Measurements from ENCODE around the gene KRTAP4-8.
A peak's percentile ranks its signal among the peaks of the same experiment; 100 is the strongest.
"Not testable (repeated sequence)": the region's sequence is repeated elsewhere in the genome, so short reads cannot be mapped to it uniquely, and the experiment has no call there.

Gene KRTAP4-8

DNA sequence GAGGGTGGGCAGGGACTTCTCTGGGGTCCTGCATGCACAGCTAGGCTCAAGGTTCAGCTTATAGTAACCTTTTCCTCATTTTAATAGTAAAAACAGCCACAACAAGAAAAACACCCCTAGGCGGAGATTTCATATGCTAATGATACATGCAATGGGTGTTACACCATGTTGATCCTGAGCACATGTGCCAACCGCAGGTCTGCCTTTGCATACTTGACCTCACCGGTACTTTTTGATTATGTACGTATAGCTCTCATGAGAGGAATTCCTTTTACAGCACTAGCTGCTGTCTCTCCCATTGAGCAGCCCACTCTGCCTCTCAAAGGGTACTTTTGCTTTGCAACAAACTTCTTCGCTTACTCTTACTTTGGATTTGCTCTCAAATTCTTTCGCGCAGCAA, 1.9 kb downstream of the KRTAP4-8 start:
- H3K9me3 Mint-ChIP-seq = no peaks in the 10 kb centered on the region
- DNase-seq = no peak
- peaks cover 11% of the 10 kb centered on the region for H3K27me3 Mint-ChIP-seq
- H3K27ac Mint-ChIP-seq = no peak overlapping the region
- H3K4me1 Mint-ChIP-seq = peaks cover 12% of the 10 kb centered on the region
- H3K4me3 Mint-ChIP-seq = no peak overlapping the region
- no peak for ATAC-seq

DNA sequence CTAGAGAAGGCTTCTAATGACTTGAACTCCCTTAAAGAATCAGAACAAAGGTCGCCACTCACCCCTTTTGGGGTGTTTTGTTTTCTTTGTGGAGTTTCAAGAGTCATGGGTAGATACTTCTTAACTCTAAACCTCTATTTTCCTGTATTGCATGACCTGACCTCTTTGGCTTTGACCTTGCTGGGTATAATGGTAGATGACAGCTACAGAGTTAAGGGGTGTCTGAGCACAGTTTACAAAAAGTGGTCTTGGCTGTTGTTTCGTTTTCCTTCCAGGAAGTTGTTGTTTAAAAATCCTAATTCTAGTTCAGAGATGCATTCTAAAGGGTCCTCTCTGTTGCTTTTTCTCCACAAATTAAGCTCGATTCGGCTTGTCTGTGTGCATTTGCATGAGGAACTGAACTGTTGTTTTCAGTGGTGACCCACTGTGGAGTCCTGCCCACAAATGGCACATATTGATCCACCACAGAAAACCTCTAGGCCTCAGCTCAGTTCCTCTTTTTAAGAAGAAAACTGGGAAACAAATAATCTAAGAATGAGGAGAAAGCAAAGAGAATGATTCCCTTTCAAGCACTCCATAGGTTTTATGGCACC, 9.1 kb downstream of the KRTAP4-8 start:
- not testable (repeated sequence) for H3K27ac Mint-ChIP-seq, H3K4me1 Mint-ChIP-seq, H3K27me3 Mint-ChIP-seq, DNase-seq, ATAC-seq, H3K9me3 Mint-ChIP-seq, H3K4me3 Mint-ChIP-seq

DNA sequence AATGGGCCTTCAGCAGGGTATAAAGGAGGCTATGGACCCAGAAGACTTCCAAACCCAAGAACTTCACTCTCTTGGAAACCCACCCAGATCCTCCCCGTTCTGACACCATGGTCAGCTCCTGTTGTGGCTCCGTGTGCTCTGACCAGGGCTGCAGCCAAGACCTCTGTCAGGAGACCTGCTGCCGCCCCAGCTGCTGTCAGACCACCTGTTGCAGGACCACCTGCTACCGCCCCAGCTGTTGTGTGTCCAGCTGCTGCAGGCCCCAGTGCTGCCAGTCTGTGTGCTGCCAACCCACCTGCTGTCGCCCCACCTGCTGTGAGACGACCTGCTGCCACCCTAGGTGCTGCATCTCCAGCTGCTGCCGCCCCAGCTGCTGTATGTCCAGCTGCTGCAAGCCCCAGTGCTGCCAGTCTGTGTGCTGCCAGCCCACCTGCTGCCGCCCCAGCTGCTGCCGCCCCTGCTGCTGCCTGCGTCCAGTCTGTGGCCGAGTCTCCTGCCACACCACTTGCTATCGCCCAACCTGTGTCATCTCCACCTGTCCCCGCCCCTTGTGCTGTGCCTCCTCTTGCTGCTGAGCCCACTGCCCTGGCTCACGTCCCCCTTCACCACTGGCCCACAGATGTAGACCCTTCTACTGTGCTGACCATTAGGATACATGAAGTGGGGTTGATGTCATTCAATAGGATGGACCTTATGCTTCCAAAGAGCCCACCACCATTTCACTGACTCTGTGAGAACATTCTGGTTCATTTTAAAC, 13.7 kb downstream of the KRTAP4-8 start, which contains the start of gene KRTAP4-7:
Gene KRTAP4-7, plus strand, starts transcription at position 51 of the 757 bp plus-strand sequence. Its CDS starts 57 bp downstream, at position 108.
- H3K4me3 Mint-ChIP-seq, H3K27me3 Mint-ChIP-seq, H3K4me1 Mint-ChIP-seq, ATAC-seq, DNase-seq, H3K9me3 Mint-ChIP-seq, H3K27ac Mint-ChIP-seq: not testable (repeated sequence)

DNA sequence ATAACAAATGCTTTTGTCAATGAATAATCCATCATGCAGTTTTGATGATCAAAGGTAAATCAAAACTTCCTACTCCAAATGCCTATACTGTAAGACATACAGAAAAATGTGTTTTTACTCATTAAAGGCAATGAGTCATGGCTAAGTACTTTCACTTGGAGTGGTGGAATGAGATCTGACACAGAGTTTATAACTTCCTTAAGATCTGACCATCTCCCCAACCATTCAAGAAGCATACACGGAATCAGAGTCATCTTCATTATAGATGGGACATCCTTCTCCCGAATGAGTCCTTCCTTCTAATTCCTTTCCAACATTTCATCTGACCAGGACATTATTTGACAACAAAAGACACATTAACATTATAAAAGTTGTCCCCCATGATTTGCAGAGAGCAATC, 14.5 kb downstream of the KRTAP4-8 start:
- not testable (repeated sequence) for H3K4me3 Mint-ChIP-seq, DNase-seq, H3K9me3 Mint-ChIP-seq, H3K4me1 Mint-ChIP-seq, H3K27ac Mint-ChIP-seq, ATAC-seq, H3K27me3 Mint-ChIP-seq

DNA sequence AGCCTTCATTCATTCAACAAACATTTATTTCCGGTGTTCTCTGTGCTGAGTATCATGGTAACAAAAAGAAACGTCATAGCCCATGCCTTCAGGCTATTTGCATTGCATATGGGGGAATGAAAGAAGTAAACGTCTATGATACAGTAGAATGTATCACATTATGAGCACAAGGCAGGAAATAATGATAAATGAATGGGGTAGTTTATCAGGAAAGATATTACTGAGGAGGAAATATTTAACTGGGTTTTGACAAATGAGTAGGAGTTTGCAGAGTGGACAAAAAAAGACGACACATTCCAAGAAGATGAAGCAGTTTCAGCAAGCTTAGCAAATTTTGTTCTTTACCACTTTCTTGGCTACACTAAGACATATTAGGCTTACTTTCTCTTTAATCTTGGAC, 15.3 kb downstream of the KRTAP4-8 start:
- DNase-seq (no peak), ATAC-seq (no peak)
- no peak overlapping the region for H3K4me3 Mint-ChIP-seq
- H3K27ac Mint-ChIP-seq = no peak overlapping the region
- H3K4me1 Mint-ChIP-seq = no peaks in the 10 kb centered on the region
- no peaks in the 10 kb centered on the region for H3K27me3 Mint-ChIP-seq
- no peaks in the 10 kb centered on the region for H3K9me3 Mint-ChIP-seq

DNA sequence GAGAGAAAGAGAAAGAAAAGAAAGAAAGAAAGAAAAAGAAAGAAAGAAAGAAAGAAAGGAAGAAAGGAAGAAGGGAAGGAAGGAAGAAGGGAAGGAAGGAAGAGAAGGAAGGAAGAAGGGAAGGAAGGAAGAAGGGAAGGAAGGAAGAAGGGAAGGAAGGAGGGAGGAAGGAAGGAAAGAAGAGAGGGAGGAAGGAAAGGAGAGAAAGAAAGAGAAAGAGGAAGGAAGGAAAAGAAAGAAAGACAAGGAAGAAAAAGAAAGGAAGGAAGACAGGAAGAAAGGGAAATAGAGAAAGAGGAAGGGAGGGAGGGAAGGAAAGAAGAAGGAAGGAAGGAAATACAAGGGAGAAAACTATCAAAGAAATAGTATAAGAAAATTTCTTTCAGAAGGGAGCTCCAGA, 21.2 kb downstream of the KRTAP4-8 start:
- Mint-ChIP-seq H3K27me3 (peaks cover 10% of the 10 kb centered on the region), H3K4me1 (no peaks in the 10 kb centered on the region), H3K27ac (no peak overlapping the region), H3K4me3 (no peak overlapping the region), H3K9me3 (peaks cover 0 to 6% of the 10 kb centered on the region in 2 donors)
- ATAC-seq (no peak), DNase-seq (no peak)

DNA sequence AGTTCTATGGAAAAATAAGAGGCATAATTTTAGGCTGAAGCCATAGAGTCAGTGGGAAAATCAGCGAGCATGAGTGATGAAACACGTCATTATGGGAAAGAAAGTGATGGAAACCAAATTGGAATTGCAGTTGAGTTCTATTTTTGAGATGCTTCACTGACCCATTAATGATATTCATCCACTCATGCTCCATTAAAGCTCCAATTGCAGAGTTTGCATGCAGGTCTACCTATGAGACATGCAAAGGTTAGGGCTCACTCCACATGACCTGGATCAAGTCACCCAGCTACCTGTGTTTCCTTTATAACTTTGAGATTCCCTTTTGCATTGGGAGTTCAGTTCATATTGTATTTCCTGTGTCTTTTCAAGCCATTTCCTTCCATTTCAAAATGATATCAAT, 24.3 kb downstream of the KRTAP4-8 start:
- Mint-ChIP-seq H3K27ac (no peak overlapping the region), H3K9me3 (peaks cover 0 to 6% of the 10 kb centered on the region in 2 donors), H3K27me3 (peaks cover 10% of the 10 kb centered on the region), H3K4me1 (no peaks in the 10 kb centered on the region), H3K4me3 (no peak overlapping the region)
- DNase-seq (no peak), ATAC-seq (no peak)

DNA sequence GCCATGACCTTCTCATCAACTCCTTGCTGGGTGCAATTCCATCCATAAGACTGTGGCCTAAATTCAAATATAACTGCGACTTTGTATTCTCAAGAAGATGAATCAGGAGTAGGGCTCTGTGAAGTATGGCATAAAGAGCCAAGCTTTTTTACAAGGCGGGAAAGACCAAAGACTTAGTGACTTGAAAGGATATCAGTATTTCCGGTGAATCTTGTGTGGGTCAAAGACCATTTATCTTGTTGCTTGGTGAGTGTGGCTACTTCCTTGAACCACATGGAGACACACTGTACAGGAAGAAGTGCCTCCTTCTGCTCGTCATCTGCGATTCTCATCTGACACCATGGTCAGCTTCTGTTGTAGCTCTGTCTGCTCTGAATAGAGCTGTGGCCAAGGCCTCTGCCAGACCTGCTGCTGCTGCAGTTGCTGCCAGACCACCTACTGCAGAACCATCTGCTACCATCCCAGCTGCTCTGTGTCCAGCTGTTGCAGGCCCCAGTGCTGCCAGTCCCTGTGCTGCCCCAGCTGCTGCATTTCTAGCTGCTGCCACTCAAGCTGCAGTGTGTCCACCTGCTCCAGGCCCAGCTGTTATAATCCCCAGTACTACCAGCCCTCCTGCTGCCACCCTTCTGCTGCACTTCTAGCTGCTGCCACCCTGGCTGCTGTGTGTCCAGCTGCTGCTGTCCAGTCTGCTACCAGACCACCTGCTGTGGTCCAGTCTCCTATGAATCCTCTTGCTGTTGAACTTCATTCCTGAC, 26.2 kb downstream of the KRTAP4-8 start:
- peak overlapping the region in 1 of 2 donors; percentile 55 for H3K27ac Mint-ChIP-seq

DNA sequence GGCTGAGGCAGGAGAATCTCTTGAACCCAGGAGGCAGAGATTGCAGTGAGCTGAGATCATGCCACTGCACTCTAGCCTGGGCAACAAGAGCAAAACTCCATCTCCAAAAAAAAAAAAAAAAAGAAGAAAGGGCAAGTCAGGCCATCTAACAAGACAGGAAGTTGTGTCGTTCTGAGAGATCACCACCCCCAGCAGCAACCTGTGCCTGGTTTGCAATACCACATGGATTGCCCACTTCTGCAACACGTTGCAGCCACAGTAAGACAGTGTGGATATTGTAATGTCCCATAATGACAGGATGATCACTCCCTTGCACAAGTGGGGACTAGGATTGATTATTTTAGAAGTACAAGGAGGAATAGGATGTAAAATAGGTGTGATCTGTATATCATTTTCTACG, 28.9 kb downstream of the KRTAP4-8 start:
- no peak overlapping the region for H3K27ac Mint-ChIP-seq
- H3K27me3 Mint-ChIP-seq = no peaks in the 10 kb centered on the region
- peaks cover 6% of the 10 kb centered on the region for H3K4me1 Mint-ChIP-seq
- no peak overlapping the region for H3K4me3 Mint-ChIP-seq
- ATAC-seq (no peak), DNase-seq (no peak)
- no peaks in the 10 kb centered on the region for H3K9me3 Mint-ChIP-seq

More for the DNA sequence above, 26.2 kb downstream of the KRTAP4-8 start:
- no peaks in the 10 kb centered on the region for H3K4me1 Mint-ChIP-seq
- peaks cover 0 to 5% of the 10 kb centered on the region in 2 donors for H3K9me3 Mint-ChIP-seq
- no peak for DNase-seq
- no peak overlapping the region for H3K4me3 Mint-ChIP-seq
- ATAC-seq = no peak
- H3K27me3 Mint-ChIP-seq = peaks cover 10% of the 10 kb centered on the region

DNA sequence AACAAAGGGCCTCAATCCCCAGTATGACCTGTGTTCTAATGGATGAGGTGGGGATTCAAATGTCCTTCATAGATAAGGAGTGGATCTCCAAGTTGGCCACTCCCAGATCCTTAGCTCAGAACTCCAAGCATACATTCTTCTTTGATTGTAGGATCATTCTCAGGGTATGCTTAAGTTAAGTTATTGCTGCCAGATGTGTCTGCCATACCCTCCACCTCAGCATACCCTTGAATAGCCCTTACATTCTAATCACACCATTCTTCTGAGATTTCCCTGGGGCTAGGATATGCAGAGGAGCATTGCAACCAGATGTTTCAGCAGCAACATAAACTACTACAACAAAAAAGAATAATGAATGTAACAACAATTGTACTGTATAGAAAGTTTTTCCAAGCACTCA, 30.7 kb downstream of the KRTAP4-8 start:
- H3K27ac Mint-ChIP-seq = no peak overlapping the region
- no peaks in the 10 kb centered on the region for H3K9me3 Mint-ChIP-seq
- ATAC-seq = no peak
- no peak for DNase-seq
- no peaks in the 10 kb centered on the region for H3K27me3 Mint-ChIP-seq
- H3K4me3 Mint-ChIP-seq = no peak overlapping the region
- H3K4me1 Mint-ChIP-seq = peaks cover 6% of the 10 kb centered on the region

DNA sequence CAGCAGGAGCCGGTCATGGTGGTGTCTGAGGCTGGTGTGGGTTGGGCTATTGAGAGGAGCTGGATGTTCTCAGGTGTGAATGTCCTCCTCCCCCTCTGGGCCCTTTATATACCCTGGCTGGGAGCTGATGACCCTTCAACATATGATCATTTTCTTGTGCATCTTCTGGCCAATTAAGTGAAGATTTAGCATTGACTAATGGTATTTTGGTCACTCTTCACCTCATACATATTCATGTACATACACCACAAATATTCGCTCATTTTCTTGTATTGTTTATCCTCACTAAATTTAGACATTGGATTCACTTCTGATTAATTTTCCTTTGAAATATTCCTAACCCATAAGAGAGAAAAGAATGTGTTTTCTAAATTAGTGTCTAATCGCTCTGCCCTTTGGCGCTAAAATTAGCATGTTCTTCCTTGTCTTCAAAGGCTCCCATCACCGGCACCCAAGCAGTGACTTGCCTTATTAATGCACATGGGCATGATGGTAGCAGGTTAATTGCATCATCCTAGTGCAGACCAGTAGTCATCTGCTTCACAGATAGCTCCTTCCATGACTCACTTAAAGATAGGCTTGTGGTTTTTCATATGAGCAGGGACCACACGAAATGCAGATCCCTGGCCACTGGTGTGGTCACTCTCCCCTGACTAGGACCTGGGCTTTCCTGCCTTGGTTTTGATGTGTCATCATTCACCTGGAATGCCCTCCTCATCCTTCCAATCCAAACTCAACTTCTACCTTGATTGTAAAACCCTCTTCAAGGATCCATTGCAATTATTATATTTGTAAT, 31.9 kb downstream of the KRTAP4-8 start, which contains the start of gene KRTAP2-4:
Gene KRTAP2-4, minus strand, starts transcription at position 51 of the 796 bp plus-strand sequence. Its CDS starts 34 bp downstream, at position 17.
- H3K9me3 Mint-ChIP-seq = no peaks in the 10 kb centered on the region
- DNase-seq = no peak
- H3K4me1 Mint-ChIP-seq = peaks cover 6% of the 10 kb centered on the region
- no peak within 1 kb of the TSS for H3K4me3 Mint-ChIP-seq
- peak within 1 kb of the TSS in 1 of 2 donors; percentile 68 for H3K27ac Mint-ChIP-seq
- peak; percentile 56 for ATAC-seq
- H3K27me3 Mint-ChIP-seq = peaks cover 3% of the 10 kb centered on the region

DNA sequence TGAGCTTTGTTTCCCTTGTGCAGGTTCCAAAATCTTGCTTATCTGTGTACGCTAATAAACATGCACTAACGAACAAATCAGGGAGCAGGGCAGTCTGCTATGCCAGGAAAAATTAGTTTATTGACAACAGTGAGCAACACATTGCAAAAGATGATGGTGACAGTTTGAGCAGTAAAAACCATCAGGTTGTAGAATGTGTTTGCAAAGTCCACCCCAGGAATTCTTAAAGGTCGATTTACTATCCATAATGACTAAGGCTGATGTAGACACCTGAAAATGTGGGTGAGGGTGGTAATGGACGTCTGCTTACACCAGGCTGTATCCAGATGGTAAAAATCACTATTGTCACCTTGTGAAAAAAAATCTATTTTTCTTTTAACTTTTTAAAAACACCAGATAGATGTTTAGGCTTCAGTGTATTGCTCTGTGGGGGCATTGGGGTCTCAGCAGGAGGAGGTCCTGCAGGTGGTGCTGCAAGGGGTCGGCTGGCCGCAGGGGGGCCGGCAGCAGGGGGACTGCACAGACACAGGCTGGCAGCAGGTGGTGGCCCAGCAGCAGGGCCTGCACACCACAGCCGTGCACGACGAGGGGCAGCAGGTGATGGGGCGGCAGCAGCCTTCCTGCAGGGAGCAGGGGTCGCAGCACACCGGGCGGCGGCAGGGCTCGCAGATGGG, 32.8 kb downstream of the KRTAP4-8 start:
- not testable (repeated sequence) for H3K9me3 Mint-ChIP-seq, H3K4me3 Mint-ChIP-seq, ATAC-seq, H3K4me1 Mint-ChIP-seq, DNase-seq, H3K27ac Mint-ChIP-seq
- peaks cover 11% of the 10 kb centered on the region for H3K27me3 Mint-ChIP-seq

DNA sequence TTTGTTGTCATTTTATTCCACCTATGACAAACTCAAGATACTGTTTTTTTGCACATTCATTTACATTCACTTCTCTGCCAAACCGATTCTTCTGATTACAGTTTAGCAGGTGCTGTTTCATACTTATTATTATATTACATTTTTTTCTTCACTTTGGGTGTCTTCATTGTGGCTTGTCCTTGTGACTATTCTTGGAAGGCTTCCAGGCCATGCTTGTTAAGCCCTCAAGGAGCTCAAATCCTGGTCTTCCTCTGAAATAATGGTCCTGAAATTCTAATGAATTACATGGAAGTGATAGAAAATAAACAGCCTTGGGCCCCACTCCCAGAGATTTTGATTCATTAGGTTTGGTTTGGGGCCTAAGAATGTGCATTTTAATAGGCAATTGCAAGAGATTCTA, 33.6 kb downstream of the KRTAP4-8 start:
- H3K4me1 Mint-ChIP-seq = peaks cover 6% of the 10 kb centered on the region
- ATAC-seq (no peak), DNase-seq (no peak)
- H3K9me3 Mint-ChIP-seq = no peaks in the 10 kb centered on the region
- peaks cover 20% of the 10 kb centered on the region for H3K27me3 Mint-ChIP-seq
- H3K27ac Mint-ChIP-seq = no peak overlapping the region
- H3K4me3 Mint-ChIP-seq = no peak overlapping the region

DNA sequence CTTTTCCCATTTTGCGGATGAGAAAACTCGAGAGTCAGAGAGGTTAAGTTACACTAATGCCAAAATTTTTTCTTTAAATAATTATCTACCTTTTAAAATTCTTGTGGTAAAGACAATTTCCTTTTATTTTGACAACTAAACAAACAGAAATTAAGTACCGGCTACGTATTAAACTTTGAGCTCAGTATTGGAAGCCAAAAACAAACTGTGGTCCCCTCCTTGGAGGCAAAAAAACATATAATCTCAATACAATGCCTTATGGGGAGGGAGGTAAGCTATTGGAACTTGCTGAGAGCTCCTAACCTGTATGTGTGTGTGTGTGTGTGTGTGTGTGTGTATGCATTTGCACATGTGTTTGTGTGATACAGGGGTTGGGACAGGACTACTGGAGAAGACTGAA, 34.5 kb downstream of the KRTAP4-8 start:
- ATAC-seq (no peak), DNase-seq (no peak)
- Mint-ChIP-seq H3K4me1 (peaks cover 6% of the 10 kb centered on the region), H3K9me3 (no peaks in the 10 kb centered on the region), H3K27ac (no peak overlapping the region), H3K27me3 (peaks cover 28% of the 10 kb centered on the region), H3K4me3 (no peak overlapping the region)

DNA sequence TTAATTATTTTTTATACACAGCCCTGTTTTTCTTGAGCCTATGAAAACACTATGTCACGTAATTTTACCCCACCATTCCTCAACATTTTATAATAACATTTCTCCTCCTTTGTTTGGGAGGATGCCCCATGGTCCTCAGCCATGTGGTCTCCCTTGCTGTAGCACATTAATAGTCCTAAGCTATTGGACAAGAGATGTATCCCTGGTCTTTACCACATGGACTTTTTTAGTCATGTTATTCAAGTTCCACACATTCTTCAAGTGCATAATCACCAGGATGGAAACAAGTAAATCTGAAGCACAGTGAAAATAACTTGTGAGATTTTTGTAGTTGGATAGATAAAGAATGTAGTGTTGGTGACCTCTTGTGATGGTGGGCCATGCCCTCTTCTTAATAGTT, 36.0 kb downstream of the KRTAP4-8 start:
- DNase-seq = no peak
- H3K4me1 Mint-ChIP-seq = peaks cover 6% of the 10 kb centered on the region
- peaks cover 30% of the 10 kb centered on the region for H3K27me3 Mint-ChIP-seq

More for the DNA sequence above, 36.0 kb downstream of the KRTAP4-8 start:
- no peak for ATAC-seq
- Mint-ChIP-seq H3K4me3 (no peak overlapping the region), H3K27ac (no peak overlapping the region), H3K9me3 (peaks cover 5 to 6% of the 10 kb centered on the region in 2 donors)
